ENCODE measurements around the gene KRTAP5-4. TPM values are rescaled to one million over a fixed set of nuclear protein-coding genes. Genes with fewer than 3 reads are reported as not detected.
"Not testable (repeated sequence)": the region's sequence is repeated elsewhere in the genome, so short reads cannot be mapped to it uniquely, and the experiment has no call there.

The KRTAP5-4 gene
- total RNA-seq, 1 donor from 2014 or later = not detected

DNA sequence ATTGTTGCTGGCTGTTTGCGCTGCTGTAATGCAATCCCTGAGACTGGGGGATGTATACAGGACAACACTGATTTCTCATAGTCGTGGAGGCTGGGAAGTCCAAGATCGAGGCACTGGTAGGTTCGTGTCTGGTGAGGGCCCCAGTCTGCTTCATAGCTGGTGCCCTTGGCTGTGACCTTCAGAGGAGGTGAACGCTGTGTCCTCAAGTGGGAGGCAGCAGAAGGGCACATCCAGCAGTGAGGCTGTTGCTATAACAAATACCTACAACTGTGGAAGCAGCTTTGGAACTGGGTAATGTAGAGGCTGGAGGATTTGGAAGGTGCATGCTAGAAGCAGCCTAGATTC, 29.0 kb upstream of the KRTAP5-4 start:
- H3K27ac Mint-ChIP-seq = peak overlapping the region; percentile 34
- no peak overlapping the region for H3K4me3 Mint-ChIP-seq
- no peaks in the 10 kb centered on the region for H3K36me3 Mint-ChIP-seq
- H3K9me3 Mint-ChIP-seq = no peaks in the 10 kb centered on the region
- H3K27me3 Mint-ChIP-seq (ENCODE audit: low read depth) = peaks cover 17% of the 10 kb centered on the region
- TF ChIP-seq, protein P1, sequence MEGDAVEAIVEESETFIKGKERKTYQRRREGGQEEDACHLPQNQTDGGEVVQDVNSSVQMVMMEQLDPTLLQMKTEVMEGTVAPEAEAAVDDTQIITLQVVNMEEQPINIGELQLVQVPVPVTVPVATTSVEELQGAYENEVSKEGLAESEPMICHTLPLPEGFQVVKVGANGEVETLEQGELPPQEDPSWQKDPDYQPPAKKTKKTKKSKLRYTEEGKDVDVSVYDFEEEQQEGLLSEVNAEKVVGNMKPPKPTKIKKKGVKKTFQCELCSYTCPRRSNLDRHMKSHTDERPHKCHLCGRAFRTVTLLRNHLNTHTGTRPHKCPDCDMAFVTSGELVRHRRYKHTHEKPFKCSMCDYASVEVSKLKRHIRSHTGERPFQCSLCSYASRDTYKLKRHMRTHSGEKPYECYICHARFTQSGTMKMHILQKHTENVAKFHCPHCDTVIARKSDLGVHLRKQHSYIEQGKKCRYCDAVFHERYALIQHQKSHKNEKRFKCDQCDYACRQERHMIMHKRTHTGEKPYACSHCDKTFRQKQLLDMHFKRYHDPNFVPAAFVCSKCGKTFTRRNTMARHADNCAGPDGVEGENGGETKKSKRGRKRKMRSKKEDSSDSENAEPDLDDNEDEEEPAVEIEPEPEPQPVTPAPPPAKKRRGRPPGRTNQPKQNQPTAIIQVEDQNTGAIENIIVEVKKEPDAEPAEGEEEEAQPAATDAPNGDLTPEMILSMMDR (IDR thresholded peaks at IDR 0.05; ENCODE audit: unreplicated experiment) = no peak
- H3K4me1 Mint-ChIP-seq = peaks cover 17% of the 10 kb centered on the region
- DNase-seq (ENCODE audit: low spot score in 2 of 2, unreplicated experiment in 2 of 2) = no peak

DNA sequence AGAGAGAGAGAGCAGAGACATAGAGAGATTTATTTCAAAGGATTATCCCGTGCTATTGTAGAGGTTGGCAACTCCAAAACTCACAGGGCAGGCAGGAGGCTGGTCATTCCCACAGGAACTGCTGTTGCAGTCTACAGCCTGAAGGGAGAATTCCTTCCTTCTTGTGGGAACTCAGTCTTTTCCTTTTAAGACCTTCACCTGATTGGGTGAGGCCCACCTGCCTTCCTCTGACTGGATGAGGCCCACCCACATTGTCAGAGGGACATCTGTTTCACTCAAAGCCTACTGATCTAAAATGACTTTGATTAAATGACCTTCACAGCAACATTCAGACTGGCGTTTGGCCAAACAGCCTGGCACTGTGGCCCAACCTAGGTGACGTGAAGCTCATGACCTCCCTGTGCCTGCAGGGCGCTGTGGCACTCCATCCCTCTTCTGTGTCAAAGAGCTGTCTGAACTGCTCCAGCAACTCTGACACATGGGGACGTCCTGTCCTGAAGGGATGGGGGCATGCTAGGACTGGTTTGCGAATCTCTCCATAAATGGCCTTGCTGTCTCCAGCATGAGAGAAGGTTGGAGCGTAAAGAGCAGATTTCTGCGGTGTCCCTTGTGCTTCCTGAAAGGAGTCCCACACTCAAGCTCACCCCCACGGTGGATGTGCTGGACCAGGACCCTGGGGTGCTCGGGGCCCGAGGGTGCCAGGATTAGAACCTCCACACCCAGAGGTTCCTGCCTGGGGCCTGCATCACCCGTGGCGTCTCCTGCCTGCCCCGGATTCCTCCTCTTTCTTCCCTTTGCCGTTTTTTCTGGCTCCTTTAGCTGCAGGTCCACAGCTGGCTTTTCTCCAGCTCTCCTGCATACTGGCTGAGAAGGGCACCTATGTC, 28.3 kb upstream of the KRTAP5-4 start:
- TF ChIP-seq, protein P1 (IDR thresholded peaks at IDR 0.05; ENCODE audit: unreplicated experiment) = no peak
- Mint-ChIP-seq H3K4me1 (peaks cover 14% of the 10 kb centered on the region), H3K27me3 (ENCODE audit: low read depth) (peaks cover 21% of the 10 kb centered on the region), H3K9me3 (no peaks in the 10 kb centered on the region), H3K27ac (peak overlapping the region; percentile 34), H3K36me3 (no peaks in the 10 kb centered on the region), H3K4me3 (no peak overlapping the region)
- DNase-seq (ENCODE audit: low spot score in 2 of 2, unreplicated experiment in 2 of 2) = no peak

DNA sequence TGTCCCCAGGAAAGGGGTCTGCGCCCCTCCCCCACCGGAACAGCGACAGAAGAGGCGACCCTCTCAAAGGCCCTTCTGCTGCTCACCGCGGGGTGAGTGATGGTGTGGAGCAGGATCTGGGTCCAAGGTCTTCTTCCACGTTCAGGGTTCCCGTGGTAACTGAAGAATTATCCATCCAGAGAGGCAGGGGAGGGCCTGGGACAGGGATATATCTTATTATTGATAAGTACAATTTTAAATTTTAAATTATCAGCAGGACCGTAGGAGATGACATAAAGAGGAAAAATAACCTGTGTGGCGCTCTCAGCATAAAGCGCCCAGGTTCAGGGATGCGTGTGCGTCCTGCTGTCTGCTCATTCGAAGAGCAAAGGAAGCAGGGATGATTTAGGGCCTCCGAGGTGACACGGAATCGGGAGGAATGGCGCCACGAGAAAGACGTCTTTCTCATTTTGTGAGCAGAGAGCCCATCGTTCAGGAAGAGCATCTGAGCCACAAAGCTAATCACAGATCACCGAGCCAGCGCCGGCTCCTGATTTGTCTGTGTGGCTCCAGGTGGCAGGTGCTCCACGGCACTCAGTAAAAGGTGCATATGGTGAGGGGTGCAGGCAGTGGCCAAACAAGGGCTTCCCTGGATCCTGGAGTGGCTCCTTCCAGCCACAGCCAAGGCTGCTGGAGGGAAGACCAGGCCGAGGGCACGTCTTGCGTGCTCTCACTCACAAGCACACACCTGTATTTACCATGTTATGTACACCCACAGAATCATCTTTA, 26.9 kb upstream of the KRTAP5-4 start:
- no peaks in the 10 kb centered on the region for H3K36me3 Mint-ChIP-seq
- no peak for DNase-seq (ENCODE audit: low spot score in 2 of 2, unreplicated experiment in 2 of 2)
- TF ChIP-seq, protein P1 (IDR thresholded peaks at IDR 0.05; ENCODE audit: unreplicated experiment) = no peak
- H3K27me3 Mint-ChIP-seq (ENCODE audit: low read depth) = peaks cover 29% of the 10 kb centered on the region
- no peak overlapping the region for H3K27ac Mint-ChIP-seq
- peaks cover 8% of the 10 kb centered on the region for H3K4me1 Mint-ChIP-seq
- H3K9me3 Mint-ChIP-seq = no peaks in the 10 kb centered on the region
- H3K4me3 Mint-ChIP-seq = no peak overlapping the region

DNA sequence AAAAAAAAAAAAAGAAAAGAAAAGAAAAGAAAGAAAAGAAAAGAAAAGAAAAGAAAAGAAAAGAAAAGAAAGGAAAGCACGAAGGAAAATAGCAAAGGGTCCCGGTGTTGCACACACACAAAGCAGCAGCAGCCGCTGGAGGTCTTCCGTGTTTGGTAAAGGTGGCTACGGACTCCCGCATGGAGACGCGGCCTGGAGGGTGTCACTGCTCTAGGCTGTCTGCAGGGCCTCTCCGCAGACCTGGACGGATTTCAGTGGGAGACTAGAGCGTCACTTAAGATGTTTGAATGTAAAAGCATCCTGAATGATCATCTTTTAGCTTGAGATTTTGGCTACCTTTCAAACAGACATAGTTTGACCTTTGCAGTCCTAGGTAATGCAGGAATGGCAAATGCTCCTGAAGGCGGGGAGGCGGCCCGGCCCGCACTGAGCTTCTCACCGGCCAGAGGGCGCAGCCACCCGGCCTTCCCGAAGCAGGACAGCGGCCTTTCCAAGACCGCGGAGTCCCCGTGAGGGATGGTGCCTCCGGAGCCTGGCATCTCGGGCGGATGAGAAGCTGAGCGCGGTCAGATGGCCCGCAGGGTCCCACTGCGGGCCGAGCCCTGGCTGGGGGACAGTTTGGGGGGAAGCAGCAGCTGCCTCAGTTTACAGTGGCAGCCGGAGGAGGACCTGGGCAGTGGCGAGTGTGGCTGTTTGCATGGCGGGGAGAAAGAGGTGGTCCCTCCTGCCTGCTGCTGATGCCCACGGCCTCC, 26.1 kb upstream of the KRTAP5-4 start:
- no peak overlapping the region for H3K27ac Mint-ChIP-seq
- TF ChIP-seq, protein P1 (IDR thresholded peaks at IDR 0.05; ENCODE audit: unreplicated experiment) = no peak
- DNase-seq (ENCODE audit: low spot score in 2 of 2, unreplicated experiment in 2 of 2) = no peak

DNA sequence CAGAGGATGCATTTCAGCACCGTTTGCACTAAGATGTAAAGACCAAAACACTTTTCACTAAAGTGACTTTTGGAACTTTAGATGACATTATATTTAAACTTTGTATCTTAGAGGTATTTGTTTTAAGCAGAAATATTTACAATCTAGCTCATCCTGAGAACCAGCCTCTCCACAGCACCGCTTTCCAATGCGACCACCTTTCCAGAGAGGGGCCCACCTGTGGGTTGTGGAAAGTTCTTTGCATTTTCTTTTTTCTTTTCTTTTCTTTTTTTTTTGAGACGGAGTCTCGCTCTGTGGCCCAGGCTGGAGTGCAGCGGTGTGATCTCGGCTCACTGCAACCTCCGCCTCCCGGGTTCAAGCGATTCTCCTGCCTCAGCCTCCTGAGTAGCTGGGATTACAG, 24.6 kb upstream of the KRTAP5-4 start:
- not testable (repeated sequence) for H3K4me3 Mint-ChIP-seq; H3K27ac Mint-ChIP-seq; H3K9me3 Mint-ChIP-seq; H3K36me3 Mint-ChIP-seq; DNase-seq (ENCODE audit: low spot score in 2 of 2, unreplicated experiment in 2 of 2); H3K4me1 Mint-ChIP-seq
- peaks cover 24% of the 10 kb centered on the region for H3K27me3 Mint-ChIP-seq (ENCODE audit: low read depth)

More for the DNA sequence above, 26.1 kb upstream of the KRTAP5-4 start:
- no peaks in the 10 kb centered on the region for H3K9me3 Mint-ChIP-seq
- H3K27me3 Mint-ChIP-seq (ENCODE audit: low read depth) = peaks cover 29% of the 10 kb centered on the region
- H3K36me3 Mint-ChIP-seq = no peaks in the 10 kb centered on the region
- peaks cover 6% of the 10 kb centered on the region for H3K4me1 Mint-ChIP-seq
- no peak overlapping the region for H3K4me3 Mint-ChIP-seq
